HAP-1 (cell line): ENCODE measurements around the gene SYMPK.
"Not testable (repeated sequence)": the region's sequence is repeated elsewhere in the genome, so short reads cannot be mapped to it uniquely, and the experiment has no call there.

Source experiments
- DNase-seq, 2 experiments: peaks; one replicate each; pipeline ENCODE4 v3.0.0-alpha.2; 2016 to 2020; ENCODE audit warnings: low spot score in 2 of 2
- H3K27me3 ChIP-seq: fragments of 250-450 bp; sonication (Bioruptor Pico); 2 replicates; pipeline ENCODE4 v1.5.1; 2020; ENCODE audit warnings: low read depth, mild to moderate bottlenecking, moderate library complexity
- H3K36me3 ChIP-seq: fragments of 250-450 bp; sonication (Bioruptor Pico); replicated peaks from 2 replicates; pipeline ENCODE4 v1.5.1; 2020; ENCODE audit warnings: mild to moderate bottlenecking
- H3K4me1 ChIP-seq: fragments of 250-450 bp; sonication (Bioruptor Pico); 2 replicates; pipeline ENCODE4 v1.5.1; 2020; ENCODE audit warnings: mild to moderate bottlenecking
- H3K4me3 ChIP-seq: fragments of 250-450 bp; sonication (Bioruptor Pico); 2 replicates; pipeline ENCODE4 v1.5.1; 2020; ENCODE audit warnings: mild to moderate bottlenecking, moderate library complexity
- H3K9me3 ChIP-seq: fragments of 250-450 bp; sonication (Bioruptor Pico); 2 replicates; pipeline ENCODE4 v1.5.1; 2020; ENCODE audit warnings: mild to moderate bottlenecking, moderate library complexity
- in situ Hi-C: fragments of 300-500 bp; cut with MboI; formaldehyde crosslinking; loops from 3 replicates; pipeline ENCODE4 v1.14.3; 2020; ENCODE audit warnings: low sequenced_read_pairs, inconsistent platforms, mixed read lengths

Gene SYMPK

GRCh38 chr19:45881909-45882528 is 19.1 kb upstream of the SYMPK start:
- Histone ChIP-seq H3K4me3 (no peak overlapping the region), H3K9me3 (no peaks in the 10 kb centered on the region), H3K27me3 (no peaks in the 10 kb centered on the region), H3K4me1 (peaks cover 16% of the 10 kb centered on the region), H3K36me3 (peaks cover 14% of the 10 kb centered on the region; the same call in 1 of the 2 replicates)
- no peak for DNase-seq
- in situ Hi-C loops: no loop called here

GRCh38 chr19:45881082-45881908 is 18.3 kb upstream of the SYMPK start:
- Histone ChIP-seq H3K9me3 (no peaks in the 10 kb centered on the region), H3K4me3 (no peak overlapping the region), H3K36me3 (peaks cover 14% of the 10 kb centered on the region; the same call in 1 of the 2 replicates), H3K27me3 (peaks cover under 1% of the 10 kb centered on the region; the same call in 1 of the 2 replicates), H3K4me1 (peaks cover 15% of the 10 kb centered on the region)
- DNase-seq: no peak
- in situ Hi-C loops: no loop called here

- Histone ChIP-seq H3K4me1 (peaks cover 11% of the 10 kb centered on the region), H3K27me3 (peaks cover 4% of the 10 kb centered on the region; the same call in 1 of the 2 replicates), H3K4me3 (no peak overlapping the region), H3K36me3 (peaks cover 14% of the 10 kb centered on the region; the same call in 1 of the 2 replicates), H3K9me3 (no peaks in the 10 kb centered on the region)
- no peak for DNase-seq
- in situ Hi-C loops: no loop called here
Measured at GRCh38 chr19:45879971-45880370, 17.0 kb upstream of the SYMPK start.

- no peak overlapping the region for H3K4me3 ChIP-seq
- no peaks in the 10 kb centered on the region for H3K9me3 ChIP-seq
- in situ Hi-C loops: no loop called here
- peaks cover 7% of the 10 kb centered on the region for H3K4me1 ChIP-seq
- H3K27me3 ChIP-seq: peaks cover 4% of the 10 kb centered on the region; the same call in 1 of the 2 replicates
- H3K36me3 ChIP-seq: peaks cover 7% of the 10 kb centered on the region; the same call in 1 of the 2 replicates
- no peak for DNase-seq
Measured at GRCh38 chr19:45879055-45879454, 16.1 kb upstream of the SYMPK start.

GRCh38 chr19:45878043-45878794 is 15.3 kb upstream of the SYMPK start:
- H3K4me3 ChIP-seq: no peak overlapping the region
- no peak for DNase-seq
- H3K4me1 ChIP-seq: peaks cover 3% of the 10 kb centered on the region; the same call in 1 of the 2 replicates
- in situ Hi-C loops: no loop called here
- no peaks in the 10 kb centered on the region for H3K9me3 ChIP-seq
- 0 out of 2 replicates have a peak, but pooled peaks cover 3% of the 10 kb centered on the region for H3K36me3 ChIP-seq
- H3K27me3 ChIP-seq: peaks cover 4% of the 10 kb centered on the region; the same call in 1 of the 2 replicates

- in situ Hi-C loops: no loop called here
- Histone ChIP-seq H3K4me3 (no peak overlapping the region), H3K36me3 (no peaks in the 10 kb centered on the region), H3K27me3 (peaks cover 4% of the 10 kb centered on the region; the same call in 1 of the 2 replicates), H3K4me1 (no peaks in the 10 kb centered on the region), H3K9me3 (no peaks in the 10 kb centered on the region)
- DNase-seq: no peak
Measured at GRCh38 chr19:45876411-45877197, 13.7 kb upstream of the SYMPK start.

GRCh38 chr19:45876161-45876410 is 13.1 kb upstream of the SYMPK start:
- in situ Hi-C loops: no loop called here
- H3K27me3 ChIP-seq: peaks cover 4% of the 10 kb centered on the region; the same call in 1 of the 2 replicates
- no peak overlapping the region for H3K4me3 ChIP-seq
- DNase-seq: no peak
- no peaks in the 10 kb centered on the region for H3K4me1 ChIP-seq
- no peaks in the 10 kb centered on the region for H3K36me3 ChIP-seq
- H3K9me3 ChIP-seq: no peaks in the 10 kb centered on the region

GRCh38 chr19:45874620-45874966 is 11.6 kb upstream of the SYMPK start:
- Histone ChIP-seq H3K4me1 (no peaks in the 10 kb centered on the region), H3K27me3 (peaks cover 4% of the 10 kb centered on the region; the same call in 1 of the 2 replicates), H3K4me3 (no peak overlapping the region), H3K9me3 (no peaks in the 10 kb centered on the region), H3K36me3 (no peaks in the 10 kb centered on the region)
- in situ Hi-C loops: no loop called here
- DNase-seq: no peak

GRCh38 chr19:45873219-45873772 is 10.3 kb upstream of the SYMPK start:
- in situ Hi-C loops: no loop called here
- H3K4me1 ChIP-seq: no peaks in the 10 kb centered on the region
- no peaks in the 10 kb centered on the region for H3K36me3 ChIP-seq

GRCh38 chr19:45872095-45872919 is 9.4 kb upstream of the SYMPK start:
- Histone ChIP-seq H3K4me1 (no peaks in the 10 kb centered on the region), H3K9me3 (no peaks in the 10 kb centered on the region), H3K36me3 (no peaks in the 10 kb centered on the region), H3K27me3 (peaks cover 8% of the 10 kb centered on the region; the same call in 1 of the 2 replicates), H3K4me3 (no peak overlapping the region)
- DNase-seq: no peak
- in situ Hi-C loops: no loop called here

More at GRCh38 chr19:45873219-45873772, 10.3 kb upstream of the SYMPK start:
- peaks cover 4% of the 10 kb centered on the region; the same call in 1 of the 2 replicates for H3K27me3 ChIP-seq
- H3K4me3 ChIP-seq: no peak overlapping the region
- no peaks in the 10 kb centered on the region for H3K9me3 ChIP-seq
- DNase-seq: no peak

- Histone ChIP-seq H3K9me3 (no peaks in the 10 kb centered on the region), H3K36me3 (no peaks in the 10 kb centered on the region), H3K4me3 (no peak overlapping the region), H3K27me3 (peaks cover 15% of the 10 kb centered on the region), H3K4me1 (no peaks in the 10 kb centered on the region)
- in situ Hi-C loops: no loop called here
- DNase-seq: no peak
Measured at GRCh38 chr19:45870798-45871197, 7.9 kb upstream of the SYMPK start.

- H3K36me3 ChIP-seq, in situ Hi-C loops, H3K4me1 ChIP-seq, DNase-seq, H3K4me3 ChIP-seq, H3K9me3 ChIP-seq: not testable (repeated sequence)
- peaks cover 37% of the 10 kb centered on the region for H3K27me3 ChIP-seq
Measured at GRCh38 chr19:45867241-45867640, 4.3 kb upstream of the SYMPK start.
